GM10248 (cell line): ENCODE measurements around the gene EARS2.
"Not testable (repeated sequence)": the region's sequence is repeated elsewhere in the genome, so short reads cannot be mapped to it uniquely, and the experiment has no call there.

Source experiments
- CTCF ChIA-PET: fragments of 300-600 bp; sonication (Branson Sonifier 250); formaldehyde crosslinking; extraction: SDS; loops from one replicate; lab custom pipeline; 2021; ENCODE audit warnings: antibody characterized with exemption; lab: Yijun Ruan, JAX
- POLR2A ChIA-PET: fragments of 350-650 bp; sonication (Branson Sonifier 250); formaldehyde crosslinking; extraction: SDS; loops from one replicate; lab custom pipeline; 2020; ENCODE audit warnings: antibody characterized with exemption; lab: Yijun Ruan, JAX
- DNase-seq: peaks from one replicate; pipeline ENCODE4 v3.0.0; 2012; ENCODE audit errors: extremely low spot score
- TF ChIP-seq, protein P1 (sequence below): IDR thresholded peaks from 2 replicates; pipeline ENCODE4 v1.5.1; 2012; ENCODE audit warnings: mild to moderate bottlenecking, low read depth; ENCODE audit errors: extremely low read depth, missing control alignments, control extremely low read depth

EARS2 gene

DNA sequence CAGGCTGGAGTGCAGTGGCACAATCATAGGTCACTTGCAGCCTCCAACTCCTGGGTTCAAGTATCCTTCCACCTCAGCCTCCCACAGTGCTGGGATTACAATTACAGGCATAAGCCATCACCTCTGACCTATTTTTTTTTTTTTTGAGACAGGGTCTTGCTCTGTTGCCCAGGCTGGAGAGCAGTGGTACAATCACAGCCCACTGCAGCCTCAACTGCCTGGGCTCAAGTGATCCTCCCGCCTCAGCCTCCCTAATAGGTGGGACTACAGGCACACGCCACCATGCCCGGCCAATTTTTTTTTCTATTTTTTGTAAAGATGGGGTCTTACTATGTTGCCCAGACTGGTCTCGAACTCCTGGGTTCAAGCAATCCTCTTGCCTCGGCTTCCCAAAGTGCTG is 41.3 kb downstream of the EARS2 start:
- no peak for DNase-seq
- POLR2A ChIA-PET, result interaction anchor here (0.6 kb wide), 1 partner anchor 8 kb away, joined by 3 read pairs; no protein-coding TSS in a partner anchor
- CTCF ChIA-PET, result interaction anchor here (0.9 to 5.4 kb wide), 5 partner anchors 10 to 81 kb away, joined by 3 to 31 read pairs (median 4); partner anchors contain the start of gene UBFD1
- TF ChIP-seq, protein P1, sequence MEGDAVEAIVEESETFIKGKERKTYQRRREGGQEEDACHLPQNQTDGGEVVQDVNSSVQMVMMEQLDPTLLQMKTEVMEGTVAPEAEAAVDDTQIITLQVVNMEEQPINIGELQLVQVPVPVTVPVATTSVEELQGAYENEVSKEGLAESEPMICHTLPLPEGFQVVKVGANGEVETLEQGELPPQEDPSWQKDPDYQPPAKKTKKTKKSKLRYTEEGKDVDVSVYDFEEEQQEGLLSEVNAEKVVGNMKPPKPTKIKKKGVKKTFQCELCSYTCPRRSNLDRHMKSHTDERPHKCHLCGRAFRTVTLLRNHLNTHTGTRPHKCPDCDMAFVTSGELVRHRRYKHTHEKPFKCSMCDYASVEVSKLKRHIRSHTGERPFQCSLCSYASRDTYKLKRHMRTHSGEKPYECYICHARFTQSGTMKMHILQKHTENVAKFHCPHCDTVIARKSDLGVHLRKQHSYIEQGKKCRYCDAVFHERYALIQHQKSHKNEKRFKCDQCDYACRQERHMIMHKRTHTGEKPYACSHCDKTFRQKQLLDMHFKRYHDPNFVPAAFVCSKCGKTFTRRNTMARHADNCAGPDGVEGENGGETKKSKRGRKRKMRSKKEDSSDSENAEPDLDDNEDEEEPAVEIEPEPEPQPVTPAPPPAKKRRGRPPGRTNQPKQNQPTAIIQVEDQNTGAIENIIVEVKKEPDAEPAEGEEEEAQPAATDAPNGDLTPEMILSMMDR, result no peak

DNA sequence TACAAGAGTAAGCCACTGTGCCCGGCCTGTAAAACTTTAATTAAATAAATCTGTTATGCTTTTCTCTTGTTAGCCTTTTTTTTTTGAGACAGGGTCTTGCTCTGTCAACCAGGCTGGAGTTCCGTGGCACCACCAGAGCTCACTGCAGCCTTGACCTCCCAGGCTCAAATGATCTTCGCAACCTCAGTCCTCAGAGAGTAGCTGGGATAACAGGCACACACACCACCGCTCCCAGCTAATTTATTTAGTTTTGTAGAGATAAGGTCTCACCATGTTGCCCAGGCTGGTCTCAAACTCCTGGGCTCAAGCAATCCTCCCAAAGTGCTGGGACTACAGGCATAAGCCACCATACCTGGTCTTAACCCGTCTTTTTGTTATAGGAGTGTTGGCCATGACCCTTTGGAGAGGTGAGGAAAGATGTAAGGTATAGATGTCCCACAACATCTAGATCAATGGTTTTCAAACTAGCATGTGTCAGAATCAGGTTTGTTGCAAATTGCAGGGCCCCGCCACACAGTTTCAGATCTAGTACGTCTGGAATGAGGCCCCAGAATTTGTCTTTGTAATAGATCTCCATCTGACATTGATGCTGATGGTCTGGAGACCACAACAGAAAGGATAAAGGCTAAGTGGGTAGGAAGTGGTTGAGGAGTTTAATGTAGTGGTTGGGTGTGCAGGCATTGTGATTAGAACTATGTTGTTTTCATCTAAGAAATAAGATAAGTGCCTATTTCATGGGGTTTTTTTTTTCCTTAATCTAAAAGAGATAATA is 42.6 kb downstream of the EARS2 start:
- ChIA-PET CTCF (interaction anchor here (0.9 to 5.4 kb wide), 3 partner anchors 9 to 43 kb away, joined by 4 to 31 read pairs (median 5); partner anchors contain the start of gene UBFD1), POLR2A (no interaction called here)
- TF ChIP-seq, protein P1, result no peak
- no peak for DNase-seq

DNA sequence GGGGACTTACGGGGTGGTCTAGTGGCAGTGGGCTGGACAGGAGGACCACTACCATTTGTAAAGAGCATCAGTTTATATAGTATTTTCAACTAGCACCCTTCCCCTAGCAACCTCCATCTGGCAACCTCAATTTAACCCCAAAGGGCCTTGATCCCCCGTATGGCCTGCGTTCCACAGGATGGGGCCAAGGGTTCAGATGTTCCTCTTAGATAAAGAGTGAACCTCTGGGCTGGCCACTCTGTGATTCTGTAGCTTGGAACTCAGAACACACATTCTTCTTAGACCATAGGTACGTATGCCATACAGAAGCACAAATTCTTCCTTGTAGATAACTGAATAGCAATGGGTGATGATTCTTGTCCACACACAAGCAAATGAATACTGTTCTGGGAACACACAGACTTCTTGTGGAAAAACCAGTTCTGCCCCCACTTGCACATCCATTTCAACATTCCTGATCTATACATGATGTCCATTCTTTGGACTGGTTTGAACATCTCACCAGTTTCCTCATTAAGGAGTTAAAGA is 44.9 kb downstream of the EARS2 start:
- POLR2A ChIA-PET, result no interaction called here
- CTCF ChIA-PET, result no interaction called here
- no peak for DNase-seq
- TF ChIP-seq, protein P1, result no peak

DNA sequence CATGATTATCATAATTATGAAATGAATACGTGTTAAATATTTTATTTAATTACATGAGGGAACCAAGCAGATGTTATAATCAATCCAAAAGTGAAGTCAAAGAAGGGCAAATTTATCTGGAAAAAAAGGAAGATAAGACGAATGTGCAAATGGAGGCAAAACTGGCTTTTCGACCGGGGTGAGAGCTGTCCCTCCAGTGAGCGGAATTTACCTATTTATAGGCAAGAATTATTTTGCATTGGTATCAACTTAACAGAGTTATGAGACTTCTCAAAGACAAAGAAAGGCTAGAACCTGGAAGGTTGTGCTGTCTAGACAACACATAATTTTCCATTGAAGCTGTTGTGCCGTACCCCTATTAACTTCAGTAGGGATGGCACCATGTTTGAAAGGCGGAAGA is 45.4 kb downstream of the EARS2 start:
- ChIA-PET POLR2A (no interaction called here), CTCF (no interaction called here)
- DNase-seq, result no peak
- TF ChIP-seq, protein P1, result no peak

DNA sequence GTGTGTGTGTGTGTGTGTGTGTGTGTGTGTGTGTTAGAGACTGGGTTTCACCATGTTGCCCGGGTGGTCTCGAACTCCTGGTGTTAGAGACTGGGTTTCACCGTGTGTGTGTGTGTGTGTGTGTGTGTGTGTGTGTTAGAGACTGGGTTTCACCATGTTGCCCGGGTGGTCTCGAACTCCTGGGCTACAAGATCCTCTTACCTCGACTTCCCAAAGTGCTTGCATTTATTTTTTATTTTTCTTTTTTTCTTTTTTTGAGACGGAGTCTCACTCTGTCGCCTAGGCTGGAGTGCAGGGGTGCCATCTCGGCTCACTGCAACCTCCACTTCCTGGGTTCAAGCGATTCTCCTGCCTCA is 46.3 kb downstream of the EARS2 start:
- CTCF ChIA-PET, DNase-seq: not testable (repeated sequence)
- POLR2A ChIA-PET, result interaction anchor here (1.1 kb wide), 1 partner anchor 11 kb away, joined by 4 read pairs; no protein-coding TSS in a partner anchor

DNA sequence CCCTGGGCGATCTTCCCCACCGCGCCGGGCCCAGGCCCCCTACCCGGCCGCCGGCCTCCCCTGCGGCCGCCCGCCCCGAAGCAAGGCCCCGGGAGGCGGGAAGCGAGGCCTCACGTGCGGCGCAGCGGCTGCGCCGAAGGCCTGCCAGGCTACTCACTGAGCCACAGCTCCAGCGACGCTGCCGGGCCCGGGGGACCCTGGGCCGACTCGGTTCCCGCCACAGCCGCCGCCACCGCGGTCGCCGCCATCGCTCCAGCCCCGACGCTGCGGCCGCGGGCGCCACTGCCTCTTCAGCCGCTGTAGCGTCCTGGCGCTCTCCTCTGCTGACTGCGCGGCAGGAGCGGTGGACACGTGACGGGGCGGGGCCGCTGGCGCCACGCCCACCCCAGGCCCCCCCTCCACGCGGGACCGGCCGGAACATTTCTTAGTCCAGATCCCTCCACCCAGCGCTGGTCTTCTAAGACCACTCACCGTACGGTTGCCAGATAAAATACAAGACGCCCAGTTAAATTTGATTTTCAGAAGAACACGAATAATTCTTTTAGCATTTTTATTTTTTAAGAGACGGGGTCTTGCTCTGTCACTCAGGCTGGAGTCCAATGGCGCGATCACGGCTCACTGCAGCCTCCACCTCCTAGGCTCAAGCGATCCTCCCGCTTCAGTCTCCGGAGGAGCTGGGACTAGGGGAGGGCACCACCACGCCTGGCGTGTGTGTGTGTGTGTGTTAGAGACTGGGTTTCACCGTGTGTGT is 46.8 kb downstream of the EARS2 start, which contains the start of gene GGA2:
Gene GGA2 (minus strand): TSS at position 331 of the 751 bp plus-strand sequence. CDS start 83 bp downstream, at position 248.
- ChIA-PET POLR2A (interaction anchor here (1.1 kb wide), 1 partner anchor 10 kb away, joined by 4 read pairs; no protein-coding TSS in a partner anchor), CTCF (no interaction called here)
- TF ChIP-seq, protein P1, result no peak
- DNase-seq, result peak; percentile 92
